ENCODE results near the gene C21orf58. TPM values are rescaled to one million over a fixed set of nuclear protein-coding genes. Genes with fewer than 3 reads are reported as not detected.
"Not testable (repeated sequence)": the region's sequence is repeated elsewhere in the genome, so short reads cannot be mapped to it uniquely, and the experiment has no call there.

The C21orf58 gene
- total RNA-seq, 1 experiment from 2014 or later = 15.3 TPM

DNA sequence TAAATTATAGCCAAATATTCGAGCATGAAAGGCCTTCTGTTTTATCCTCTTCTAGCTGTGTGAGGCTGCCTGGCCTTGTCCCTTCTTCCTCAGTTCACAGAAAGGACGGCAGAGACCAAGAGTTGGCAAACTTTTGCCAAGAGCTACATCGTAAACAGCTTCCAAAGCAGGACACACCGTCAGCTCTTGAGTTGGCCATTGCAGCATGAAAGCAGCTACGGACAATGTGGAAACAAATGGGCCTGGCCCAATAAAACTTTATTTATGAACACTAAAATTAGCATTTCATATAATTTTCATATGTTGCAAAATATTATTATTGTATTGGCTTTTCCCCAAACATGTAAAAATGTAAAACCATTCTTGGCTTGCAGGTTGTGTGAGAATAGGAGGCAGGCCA is 10.7 kb downstream of the C21orf58 start:
- Histone ChIP-seq H3K9me2 (replicated peaks; ENCODE audit: low read length) (no peaks in the 10 kb centered on the region), H3K4me3 (ENCODE audit: low read length) (no peak overlapping the region), H3K4me2 (ENCODE audit: low read length) (no peak overlapping the region), H3K9me3 (ENCODE audit: low read length) (no peaks in the 10 kb centered on the region), H4K20me1 (ENCODE audit: low read length) (no peaks in the 10 kb centered on the region), H3F3A (ENCODE audit: low read length, unreplicated experiment) (no peaks in the 10 kb centered on the region), H3K4me1 (ENCODE audit: insufficient read depth, low read length) (peaks cover under 1% of the 10 kb centered on the region), H3K27ac (ENCODE audit: low read length) (no peak overlapping the region), H3K79me2 (ENCODE audit: low read length) (no peaks in the 10 kb centered on the region), H3K36me3 (ENCODE audit: low read depth, low read length) (no peaks in the 10 kb centered on the region), H3K9ac (ENCODE audit: low read length) (no peak overlapping the region), H3K27me3 (ENCODE audit: low read length) (no peaks in the 10 kb centered on the region), H2AFZ (ENCODE audit: low read length) (no peak overlapping the region)
- TF ChIP-seq EZH2phosphoT487 (IDR thresholded peaks at IDR 0.05; ENCODE audit: borderline replicate concordance, low read length) = no peak
- no peak for TF ChIP-seq EZH2 (IDR thresholded peaks at IDR 0.05; ENCODE audit: low read length, unreplicated experiment)
- TF ChIP-seq, protein P1, sequence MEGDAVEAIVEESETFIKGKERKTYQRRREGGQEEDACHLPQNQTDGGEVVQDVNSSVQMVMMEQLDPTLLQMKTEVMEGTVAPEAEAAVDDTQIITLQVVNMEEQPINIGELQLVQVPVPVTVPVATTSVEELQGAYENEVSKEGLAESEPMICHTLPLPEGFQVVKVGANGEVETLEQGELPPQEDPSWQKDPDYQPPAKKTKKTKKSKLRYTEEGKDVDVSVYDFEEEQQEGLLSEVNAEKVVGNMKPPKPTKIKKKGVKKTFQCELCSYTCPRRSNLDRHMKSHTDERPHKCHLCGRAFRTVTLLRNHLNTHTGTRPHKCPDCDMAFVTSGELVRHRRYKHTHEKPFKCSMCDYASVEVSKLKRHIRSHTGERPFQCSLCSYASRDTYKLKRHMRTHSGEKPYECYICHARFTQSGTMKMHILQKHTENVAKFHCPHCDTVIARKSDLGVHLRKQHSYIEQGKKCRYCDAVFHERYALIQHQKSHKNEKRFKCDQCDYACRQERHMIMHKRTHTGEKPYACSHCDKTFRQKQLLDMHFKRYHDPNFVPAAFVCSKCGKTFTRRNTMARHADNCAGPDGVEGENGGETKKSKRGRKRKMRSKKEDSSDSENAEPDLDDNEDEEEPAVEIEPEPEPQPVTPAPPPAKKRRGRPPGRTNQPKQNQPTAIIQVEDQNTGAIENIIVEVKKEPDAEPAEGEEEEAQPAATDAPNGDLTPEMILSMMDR (conservative IDR thresholded peaks at IDR 0.05; ENCODE audit: low read depth, low read length) = no peak
- ATAC-seq = no peak
- CTCF ChIA-PET = no interaction called here
- POLR2A ChIA-PET (ENCODE audit: unreplicated experiment) = no interaction called here
- no peak for DNase-seq
- intact Hi-C loops (cut with micrococcal nuclease) = no loop called here
- no TSS peak for BruUV-seq (replicated peaks)

DNA sequence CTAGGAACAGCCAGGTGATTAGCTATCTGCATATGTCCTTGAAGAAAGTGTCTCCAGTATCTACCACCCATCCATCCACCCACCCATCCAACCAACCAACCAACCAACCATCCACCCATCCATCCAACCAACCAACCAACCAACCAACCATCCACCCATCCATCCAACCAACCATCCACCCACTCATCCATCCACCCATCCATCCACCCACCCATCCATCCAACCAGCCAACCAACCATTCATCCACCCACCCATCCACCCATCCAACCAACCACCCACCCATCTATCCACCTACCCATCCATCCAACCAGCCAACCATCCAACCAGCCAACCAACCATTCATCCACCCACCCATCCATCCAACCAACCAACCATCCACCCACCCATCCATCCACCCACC is 12.1 kb downstream of the C21orf58 start:
- ATAC-seq = no peak
- no TSS peak for BruUV-seq (replicated peaks)
- no peak overlapping the region for H3K4me3 ChIP-seq (ENCODE audit: low read length)
- POLR2A ChIA-PET (ENCODE audit: unreplicated experiment) = no interaction called here
- no peaks in the 10 kb centered on the region for H3K27me3 ChIP-seq (ENCODE audit: low read length)
- H4K20me1 ChIP-seq (ENCODE audit: low read length) = no peaks in the 10 kb centered on the region
- H3K4me1 ChIP-seq (ENCODE audit: insufficient read depth, low read length) = peaks cover 10% of the 10 kb centered on the region
- H3K9ac ChIP-seq (ENCODE audit: low read length) = no peak overlapping the region
- intact Hi-C loops (cut with micrococcal nuclease) = no loop called here
- no peaks in the 10 kb centered on the region for H3K36me3 ChIP-seq (ENCODE audit: low read depth, low read length)
- CTCF ChIA-PET = interaction anchor here (0.6 kb wide), 1 partner anchor 14 kb away, joined by 3 read pairs; a partner anchor contains a TSS
- H3K9me2 ChIP-seq (replicated peaks; ENCODE audit: low read length) = no peaks in the 10 kb centered on the region
- TF ChIP-seq EZH2phosphoT487 (IDR thresholded peaks at IDR 0.05; ENCODE audit: borderline replicate concordance, low read length) (no peak), EZH2 (IDR thresholded peaks at IDR 0.05; ENCODE audit: low read length, unreplicated experiment) (no peak)
- TF ChIP-seq, protein P1 (conservative IDR thresholded peaks at IDR 0.05; ENCODE audit: low read depth, low read length) = no peak
- H3K9me3 ChIP-seq (ENCODE audit: low read length) = no peaks in the 10 kb centered on the region
- H3F3A ChIP-seq (ENCODE audit: low read length, unreplicated experiment) = no peaks in the 10 kb centered on the region
- no peak overlapping the region for H2AFZ ChIP-seq (ENCODE audit: low read length)
- DNase-seq = no peak
- no peaks in the 10 kb centered on the region for H3K79me2 ChIP-seq (ENCODE audit: low read length)
- no peak overlapping the region for H3K4me2 ChIP-seq (ENCODE audit: low read length)
- no peak overlapping the region for H3K27ac ChIP-seq (ENCODE audit: low read length)

DNA sequence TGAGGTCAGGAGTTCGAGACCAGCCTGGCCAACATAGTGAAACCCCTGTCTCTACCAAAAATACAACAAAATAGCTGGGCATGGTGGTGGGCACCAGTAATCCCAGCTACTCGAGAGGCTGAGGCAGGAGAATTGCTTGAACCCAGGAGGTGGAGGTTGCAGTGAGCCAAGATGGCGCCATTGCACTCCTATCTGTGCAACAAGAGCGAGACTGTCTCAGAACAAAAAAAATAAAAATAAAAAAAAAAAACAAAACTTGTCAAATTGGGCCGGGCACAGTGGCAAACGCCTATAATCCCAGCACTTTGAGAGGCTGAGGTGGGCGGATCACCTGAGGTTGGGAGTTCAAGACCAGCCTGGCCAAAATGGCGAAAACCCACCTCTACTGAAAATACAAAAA is 13.4 kb downstream of the C21orf58 start:
- POLR2A ChIA-PET (ENCODE audit: unreplicated experiment); ATAC-seq; H3K27me3 ChIP-seq (ENCODE audit: low read length); H2AFZ ChIP-seq (ENCODE audit: low read length); intact Hi-C loops (cut with micrococcal nuclease); H3F3A ChIP-seq (ENCODE audit: low read length, unreplicated experiment); BruUV-seq (replicated peaks); H3K79me2 ChIP-seq (ENCODE audit: low read length); H3K4me2 ChIP-seq (ENCODE audit: low read length); H3K9ac ChIP-seq (ENCODE audit: low read length); H3K4me1 ChIP-seq (ENCODE audit: insufficient read depth, low read length); H3K9me2 ChIP-seq (replicated peaks; ENCODE audit: low read length); DNase-seq; H3K4me3 ChIP-seq (ENCODE audit: low read length); H3K36me3 ChIP-seq (ENCODE audit: low read depth, low read length); H4K20me1 ChIP-seq (ENCODE audit: low read length); H3K27ac ChIP-seq (ENCODE audit: low read length); CTCF ChIA-PET; H3K9me3 ChIP-seq (ENCODE audit: low read length): not testable (repeated sequence)
